SH-SY5Y (cell line): ENCODE data around the gene ABCD3.

Experiments
- GATA2 ChIP-seq: IDR thresholded peaks from 2 replicates; pipeline ENCODE4 v1.6.1; 2011; ENCODE audit warnings: mild to moderate bottlenecking, low read depth, low read length
- GATA3 ChIP-seq: IDR thresholded peaks from 2 replicates; pipeline ENCODE4 v1.6.1; 2011; ENCODE audit warnings: low read depth, mild to moderate bottlenecking, low read length, moderate library complexity

- TF ChIP-seq GATA2 (no peak), GATA3 (no peak)
Measured at GRCh38 chr1:94504601-94505000, 86.4 kb downstream of the ABCD3 start.
